Activated T-helper 9 cell treated with anti-CD3 and anti-CD28 coated beads, Interleukin-2, amount 50 U/mL, for 16 hours (primary cell): ENCODE data around the gene DCAF11.

Source experiments
- DNase-seq: peaks from one replicate; pipeline ENCODE4 v3.0.0-alpha.2; 2020; ENCODE audit warnings: low read depth

DCAF11 gene

GRCh38 chr14:24079491-24080141 is 35.0 kb upstream of the DCAF11 start:
- DNase-seq = no peak

DNA sequence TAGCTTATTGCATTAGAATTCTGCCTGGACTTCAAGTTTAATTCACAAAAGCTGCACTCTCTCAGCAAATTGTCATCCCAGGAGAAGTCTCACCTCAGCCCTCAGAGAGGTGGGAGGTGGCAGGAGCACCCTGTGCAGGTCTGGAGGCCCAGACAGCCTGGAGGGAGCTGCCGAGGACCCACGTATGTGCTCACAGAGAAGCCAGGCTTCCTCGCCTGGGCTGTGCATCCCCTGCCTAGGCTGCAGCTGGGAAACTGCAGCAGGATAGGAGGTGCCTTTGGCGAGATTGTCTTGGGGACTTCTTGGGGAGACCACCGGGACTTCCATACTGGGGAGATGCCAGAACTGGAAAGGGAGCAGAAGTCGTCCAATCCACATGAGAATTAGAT is 34.4 kb upstream of the DCAF11 start:
- DNase-seq = no peak

DNA sequence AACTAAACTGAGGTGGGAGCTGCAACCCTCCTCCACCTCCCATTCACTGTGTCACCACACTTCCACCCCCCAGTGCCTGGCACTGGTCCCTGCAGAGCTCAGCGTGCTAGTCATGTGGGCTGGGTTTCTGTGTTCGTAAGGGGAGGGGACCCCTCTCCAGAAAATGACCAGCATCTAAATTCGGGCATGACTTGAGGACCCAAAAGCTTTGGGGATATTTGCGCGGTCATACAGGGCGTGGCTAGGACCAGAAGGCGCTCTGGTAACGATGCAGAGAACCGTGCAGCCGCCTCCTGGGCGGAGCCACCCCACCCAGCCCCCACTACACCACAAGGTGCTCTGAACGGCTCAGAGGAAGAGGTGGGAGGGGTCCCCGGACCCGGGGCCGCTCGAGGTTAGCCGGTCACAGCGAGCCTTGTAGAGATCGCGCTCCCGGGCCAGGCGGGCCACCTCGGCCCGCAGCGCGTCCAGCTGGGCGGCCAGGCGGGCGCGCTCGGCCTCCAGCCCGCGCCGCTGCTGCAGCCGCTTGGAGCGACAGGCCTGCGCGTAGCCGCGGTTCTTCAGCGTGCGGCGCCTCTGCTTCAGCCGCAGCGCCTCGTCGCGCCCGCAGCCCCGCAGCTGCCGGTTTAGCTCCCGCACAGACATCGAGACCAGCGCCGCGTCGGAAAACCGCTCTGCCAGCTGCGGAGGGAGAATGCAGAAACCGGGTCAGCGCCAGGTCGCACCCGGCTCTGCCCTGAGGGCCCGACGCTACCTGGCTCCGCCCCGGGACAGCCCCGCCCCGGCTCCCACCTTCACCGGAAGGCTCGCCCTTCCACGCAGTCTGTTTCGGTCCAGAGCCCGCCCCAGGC is 33.5 kb upstream of the DCAF11 start:
- peak; percentile 58 for DNase-seq

DNA sequence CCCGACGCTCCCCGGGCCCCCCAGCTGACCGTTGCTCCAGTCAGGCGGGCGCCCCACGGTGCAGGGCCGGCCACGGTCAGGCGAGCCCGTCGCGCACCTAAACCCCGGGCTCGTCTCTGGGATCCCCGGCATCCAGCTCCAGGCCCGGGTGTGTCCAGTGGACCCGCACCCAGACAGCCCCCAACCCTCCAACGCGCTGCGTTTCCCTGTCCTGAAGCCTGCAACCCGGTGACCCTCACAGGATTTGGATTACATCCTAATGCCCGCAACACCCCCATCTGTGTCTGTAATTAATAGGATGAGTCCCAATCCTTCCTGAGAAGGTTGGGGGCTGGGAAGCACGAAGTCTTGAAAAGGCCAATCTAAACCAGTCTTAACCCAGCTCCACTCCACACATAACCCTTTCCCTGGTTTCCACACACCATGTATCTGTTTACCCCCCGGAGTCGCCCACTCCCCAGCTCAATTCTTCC is 32.8 kb upstream of the DCAF11 start:
- DNase-seq = no peak

DNA sequence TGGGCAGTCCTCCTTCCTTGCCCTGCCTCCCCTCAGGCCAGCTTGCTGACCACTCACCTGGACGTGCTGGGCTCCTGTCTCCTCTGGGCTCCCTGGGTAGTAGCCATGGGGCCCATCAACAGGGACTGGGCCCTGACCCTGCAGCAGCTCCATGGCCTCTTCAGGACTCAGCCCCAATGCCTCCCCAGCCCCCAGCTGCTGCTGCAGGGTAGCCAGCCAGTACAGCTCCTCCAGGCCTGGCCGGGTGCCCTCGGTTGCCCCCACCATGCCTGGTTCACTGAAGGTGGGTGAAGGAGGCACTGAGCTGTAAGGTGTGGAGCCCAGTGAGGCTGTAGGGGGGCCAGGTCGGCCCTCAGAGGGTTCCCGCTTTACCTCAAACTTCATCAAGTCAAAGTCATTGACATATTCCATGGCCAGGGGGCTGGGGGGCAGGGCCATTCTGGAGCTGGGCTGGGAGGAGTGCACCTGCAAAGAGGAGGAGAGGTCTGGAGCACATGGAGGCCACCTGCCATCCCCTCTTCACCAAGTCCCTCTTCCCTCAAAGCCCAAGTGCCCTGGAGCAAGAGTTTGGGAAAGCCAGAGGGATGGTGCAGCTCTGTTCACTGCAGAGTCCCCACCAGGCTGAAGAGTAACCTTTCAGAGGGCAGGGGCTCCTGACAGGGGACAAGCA is 32.0 kb upstream of the DCAF11 start:
- no peak for DNase-seq

DNA sequence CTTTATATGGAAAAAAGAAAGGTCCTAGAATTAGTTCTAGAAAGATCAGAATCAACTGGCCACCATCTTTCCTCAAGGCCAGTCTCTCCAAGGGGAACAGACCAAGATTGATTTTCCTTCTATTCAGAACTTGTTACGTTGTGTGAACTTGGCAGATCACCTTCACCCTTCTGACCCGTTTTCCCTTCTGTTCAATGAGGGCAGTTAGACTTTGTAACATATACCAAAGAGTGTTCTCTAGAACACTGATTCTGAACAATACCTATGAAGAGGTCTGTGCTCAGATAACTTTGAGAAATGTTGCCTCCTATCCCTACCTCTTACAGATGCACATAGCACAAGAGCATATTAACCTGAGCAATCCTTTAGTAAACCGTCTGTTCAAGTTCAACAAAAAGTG is 31.1 kb upstream of the DCAF11 start:
- DNase-seq = no peak

DNA sequence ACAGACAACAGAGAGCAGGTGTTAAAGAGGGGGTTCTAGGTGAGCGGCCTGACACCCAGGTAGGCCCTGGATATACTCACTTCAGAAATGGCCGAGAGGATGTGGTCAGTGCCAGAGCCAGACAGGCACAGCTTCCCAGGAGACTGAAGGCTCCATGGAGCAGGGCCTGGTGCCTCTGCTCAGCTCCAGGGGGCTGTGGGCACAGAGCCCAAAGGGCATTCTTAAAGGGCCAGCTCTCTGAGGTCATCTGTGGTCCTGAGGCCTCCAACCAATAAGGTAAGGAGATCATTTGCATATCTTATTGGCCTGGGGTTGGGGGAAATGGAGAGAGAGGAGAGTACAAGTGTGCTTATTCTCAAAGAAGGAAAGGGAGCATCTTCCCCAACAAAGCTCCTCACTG is 30.1 kb upstream of the DCAF11 start:
- DNase-seq = no peak

DNA sequence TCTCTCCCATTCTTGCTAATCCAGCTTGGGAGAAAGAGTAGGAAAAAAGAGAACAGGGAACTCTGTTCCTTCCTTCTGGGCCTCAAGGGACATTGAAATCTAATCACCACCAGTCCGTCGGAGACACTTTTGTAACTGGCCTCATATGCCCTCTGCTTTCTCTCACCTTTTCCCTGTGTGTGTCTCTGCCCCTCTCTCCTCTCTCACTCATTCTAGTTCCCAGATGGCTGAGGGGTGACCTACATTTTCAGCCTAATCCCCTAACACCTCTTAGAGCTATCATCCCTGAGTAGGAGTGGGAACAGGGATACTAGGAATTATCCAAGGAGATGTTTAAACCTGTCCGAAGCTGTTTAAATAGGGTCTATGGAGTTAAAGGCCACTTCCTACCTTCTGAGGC is 29.4 kb upstream of the DCAF11 start:
- DNase-seq = no peak

GRCh38 chr14:24086193-24086955 is 28.2 kb upstream of the DCAF11 start:
- DNase-seq = no peak

DNA sequence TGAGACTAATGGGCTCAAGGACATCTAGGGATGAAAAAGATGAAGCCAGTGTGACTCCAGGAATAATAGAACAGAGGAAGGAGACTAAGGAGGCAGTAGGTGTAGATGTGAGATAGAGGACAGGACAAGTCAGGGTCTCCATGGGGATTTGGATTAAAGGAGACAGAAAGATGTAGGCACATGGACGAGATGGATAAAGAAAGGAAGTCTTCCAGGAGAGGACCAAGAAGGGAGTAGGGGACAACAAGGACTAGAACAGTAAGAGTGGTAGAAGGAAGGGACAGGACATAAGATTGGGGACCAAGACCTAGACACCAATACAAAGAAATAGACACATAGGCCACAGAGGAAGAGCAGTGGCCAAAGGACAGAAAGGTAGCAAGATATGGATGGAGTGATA is 27.6 kb upstream of the DCAF11 start:
- no peak for DNase-seq

DNA sequence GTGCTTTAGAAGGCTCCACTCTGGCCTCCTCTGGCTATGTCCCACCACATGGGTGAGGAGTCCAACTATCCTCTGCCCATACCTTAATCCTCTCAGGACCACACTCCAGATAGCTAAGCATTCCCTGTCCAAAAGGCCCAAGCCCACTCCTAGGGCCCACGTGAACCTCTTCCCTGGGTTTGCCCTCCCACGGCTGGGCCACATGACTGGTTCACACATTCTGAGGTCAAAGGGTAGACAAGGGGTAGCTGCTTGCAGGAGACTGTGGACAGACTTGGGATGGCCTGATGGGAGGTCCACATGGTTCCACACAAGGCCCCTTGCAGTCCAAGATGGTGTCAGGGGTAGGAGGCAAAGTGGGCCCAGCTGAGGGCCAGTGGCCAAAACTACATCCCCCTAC is 26.5 kb upstream of the DCAF11 start:
- no peak for DNase-seq

- DNase-seq = no peak
Measured at GRCh38 chr14:24089890-24090289, 24.7 kb upstream of the DCAF11 start.

DNA sequence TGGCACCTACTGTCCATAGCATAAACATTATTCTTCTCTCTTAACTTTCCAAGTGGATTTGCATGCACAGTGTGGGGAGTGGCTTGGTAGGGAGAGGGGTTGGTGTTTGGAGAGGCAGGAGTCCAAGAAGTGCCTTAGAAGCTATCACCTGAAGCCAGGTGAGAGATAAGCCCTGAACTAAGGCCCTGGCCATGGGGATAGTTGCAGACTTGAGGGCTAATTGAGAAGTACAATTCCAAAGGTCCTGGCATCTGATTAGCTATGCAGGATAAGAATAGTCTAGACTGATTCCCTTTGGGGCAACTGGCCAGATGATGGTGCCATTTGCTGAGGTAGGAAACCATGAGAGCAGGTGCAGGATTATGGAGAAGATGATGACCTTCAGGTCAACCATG is 22.5 kb upstream of the DCAF11 start:
- no peak for DNase-seq

- DNase-seq = no peak
Measured at GRCh38 chr14:24092505-24093206, 21.9 kb upstream of the DCAF11 start.

- no peak for DNase-seq
Measured at GRCh38 chr14:24093207-24093900, 21.2 kb upstream of the DCAF11 start.

DNA sequence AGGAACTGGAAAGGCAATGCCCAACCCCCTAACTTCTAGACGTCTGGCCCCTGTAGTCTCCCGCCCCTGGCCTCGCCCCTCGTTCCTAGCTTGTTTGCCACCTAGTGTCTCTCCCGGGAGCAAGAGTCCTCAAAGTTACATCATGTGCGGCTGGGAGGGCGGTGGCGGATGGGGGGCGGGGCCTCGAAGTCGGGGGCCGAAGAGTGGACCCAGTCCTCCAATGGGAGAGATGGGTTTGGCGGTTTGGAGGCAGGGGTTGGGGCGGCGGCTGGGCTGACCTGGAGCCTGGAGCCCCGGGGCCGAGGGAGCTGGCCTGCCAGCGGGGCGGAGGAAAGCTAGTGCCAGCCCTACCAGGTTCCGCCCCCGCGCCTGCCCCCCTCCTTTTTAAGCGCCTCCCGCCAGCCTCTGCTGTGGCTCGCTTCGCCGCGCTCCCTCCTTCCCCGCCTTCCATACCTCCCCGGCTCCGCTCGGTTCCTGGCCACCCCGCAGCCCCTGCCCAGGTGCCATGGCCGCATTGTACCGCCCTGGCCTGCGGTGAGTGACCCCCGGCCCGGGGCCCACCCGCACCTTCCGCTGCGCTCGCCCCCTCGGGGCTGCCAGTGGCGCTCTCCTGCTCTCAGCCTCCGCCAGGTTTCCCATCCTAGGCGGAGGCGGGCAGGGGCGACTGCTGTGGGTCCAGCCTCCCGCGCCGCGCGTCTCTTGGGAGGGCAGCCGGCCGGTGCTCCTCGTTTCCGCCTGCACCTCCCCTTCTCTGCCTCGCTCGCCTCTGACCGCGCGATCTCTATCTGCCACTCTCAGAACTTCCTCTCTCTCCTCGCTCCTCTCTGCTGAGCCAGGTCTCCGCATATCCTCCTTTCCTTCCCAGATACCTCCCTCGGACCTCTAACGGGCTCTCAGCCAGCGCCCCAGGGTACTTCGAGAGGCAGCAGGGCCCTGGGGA is 20.4 kb upstream of the DCAF11 start, which contains the start of gene PCK2:
Gene PCK2, plus strand, starts transcription at position 411 of the 940 bp plus-strand sequence. Its CDS starts 95 bp downstream, at position 506.
- peak; percentile 89 for DNase-seq

DNA sequence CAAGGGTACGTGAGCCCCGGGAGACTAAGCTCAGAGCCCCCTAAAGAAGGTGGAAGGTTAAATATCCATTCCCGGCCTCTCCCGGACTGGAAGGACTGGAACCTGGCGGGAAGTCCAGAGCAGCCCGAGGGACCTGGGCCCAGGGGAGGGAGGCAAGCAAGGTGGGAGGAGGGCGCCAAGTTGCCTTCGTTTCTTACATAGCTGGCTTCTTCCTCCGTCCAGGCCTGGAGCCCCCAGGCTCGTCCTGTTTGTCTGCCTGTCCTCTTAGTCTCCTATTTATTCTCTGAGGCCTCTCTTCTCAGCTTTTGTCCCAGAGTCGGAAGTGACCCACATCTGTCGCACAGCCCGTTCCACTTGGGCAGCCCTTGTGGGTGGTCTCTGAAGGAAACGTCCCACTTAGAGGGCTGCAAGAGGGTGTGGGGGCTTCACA is 19.7 kb upstream of the DCAF11 start:
- DNase-seq = no peak

GRCh38 chr14:24095271-24096068 is 19.1 kb upstream of the DCAF11 start:
- DNase-seq = peak; percentile 48
